NCI-H69 (cell line): Measurements from ENCODE around the gene SH3GL2.
A peak's percentile ranks its signal among the peaks of the same experiment; 100 is the strongest.

Source experiments
- DNase-seq: peaks from one replicate; lab custom pipeline; 2025; lab: John Stamatoyannopoulos, UW

Gene SH3GL2

GRCh38 chr9:17658237-17658636, 79.4 kb downstream of the SH3GL2 start:
- DNase-seq, result no peak

DNA sequence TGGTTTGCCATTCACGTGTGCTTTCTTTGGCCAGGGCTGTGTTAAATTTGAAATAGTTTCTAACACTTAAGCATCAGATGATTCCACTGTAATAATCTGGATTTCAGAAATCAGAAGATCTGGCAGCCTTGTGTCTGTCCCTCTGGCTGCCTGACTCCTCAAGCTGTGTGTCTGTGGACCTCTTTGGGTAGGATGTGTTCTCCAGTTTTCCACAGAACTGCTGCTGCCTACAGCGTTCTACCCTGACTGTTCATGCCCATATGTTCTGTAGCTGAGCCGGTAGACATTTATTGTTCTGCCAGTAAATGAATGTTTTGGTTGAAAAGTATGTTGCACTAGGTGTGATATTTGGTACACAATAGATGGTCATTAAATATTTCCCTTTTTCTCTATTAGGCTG, 81.3 kb downstream of the SH3GL2 start:
- DNase-seq, result peak; percentile 18

- DNase-seq, result no peak
Observed at GRCh38 chr9:17665450-17665849, 86.6 kb downstream of the SH3GL2 start.

DNA sequence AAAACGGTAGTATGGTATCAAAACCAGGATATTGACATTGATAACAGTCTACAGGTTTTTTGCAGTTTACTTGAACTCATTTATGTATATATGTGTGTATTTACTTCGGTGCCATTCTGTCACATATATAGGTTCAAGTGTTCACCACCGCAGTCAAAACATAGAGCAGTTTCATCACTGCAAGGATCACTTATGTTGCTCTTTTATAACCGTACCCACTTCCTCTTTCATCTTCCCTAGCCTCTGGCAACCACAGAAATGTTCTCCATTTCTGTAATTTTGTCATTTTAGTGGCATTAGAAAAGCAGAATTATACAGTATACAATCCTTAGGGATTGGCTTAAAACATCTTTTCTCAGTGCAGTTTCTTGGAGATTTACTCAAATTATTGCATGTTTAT, 90.3 kb downstream of the SH3GL2 start:
- DNase-seq, result no peak

GRCh38 chr9:17682684-17683083, 103.8 kb downstream of the SH3GL2 start:
- DNase-seq, result no peak

GRCh38 chr9:17688834-17689233, 110.0 kb downstream of the SH3GL2 start:
- no peak for DNase-seq

DNA sequence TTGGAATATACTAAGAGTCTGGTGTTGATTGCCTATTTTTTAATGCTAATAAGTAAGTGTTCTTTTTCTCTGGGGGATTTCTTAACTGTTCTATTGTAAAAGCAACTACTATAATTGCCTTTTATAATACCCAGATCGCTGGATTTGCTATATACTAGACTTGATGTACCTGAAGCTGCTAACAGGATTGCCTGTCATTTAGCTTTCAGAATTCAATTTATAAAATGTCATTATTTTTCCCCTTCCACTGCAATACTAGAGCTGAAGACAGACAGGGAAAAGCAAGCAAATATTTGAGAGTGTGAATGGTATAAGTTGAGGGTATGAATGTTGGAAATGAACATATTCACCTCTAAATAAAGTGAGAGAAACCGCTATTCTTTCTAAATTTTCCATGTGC, 115.5 kb downstream of the SH3GL2 start:
- no peak for DNase-seq

GRCh38 chr9:17695482-17695881, 116.6 kb downstream of the SH3GL2 start:
- DNase-seq, result peak; percentile 52

- DNase-seq, result no peak
Observed at GRCh38 chr9:17699615-17700330, 120.9 kb downstream of the SH3GL2 start.

DNA sequence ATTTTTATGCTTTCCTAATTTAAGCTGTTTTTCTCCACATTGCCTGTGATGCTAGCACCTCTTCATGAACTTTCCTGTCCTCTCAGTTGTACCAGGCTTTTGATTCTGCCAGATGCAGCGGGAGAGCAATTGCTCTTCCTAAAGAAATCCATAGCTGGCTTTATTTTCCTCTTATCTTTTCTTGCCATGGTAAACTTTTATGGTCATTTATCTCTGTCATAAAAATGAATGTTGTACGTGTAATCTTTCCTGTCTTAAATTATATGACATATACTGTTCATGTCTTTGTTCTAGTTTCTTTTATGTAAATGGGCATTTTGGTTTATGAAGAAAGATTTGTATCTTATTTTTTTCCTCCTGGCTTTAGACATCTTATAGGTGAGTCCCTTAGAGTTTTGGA, 127.5 kb downstream of the SH3GL2 start:
- no peak for DNase-seq

DNA sequence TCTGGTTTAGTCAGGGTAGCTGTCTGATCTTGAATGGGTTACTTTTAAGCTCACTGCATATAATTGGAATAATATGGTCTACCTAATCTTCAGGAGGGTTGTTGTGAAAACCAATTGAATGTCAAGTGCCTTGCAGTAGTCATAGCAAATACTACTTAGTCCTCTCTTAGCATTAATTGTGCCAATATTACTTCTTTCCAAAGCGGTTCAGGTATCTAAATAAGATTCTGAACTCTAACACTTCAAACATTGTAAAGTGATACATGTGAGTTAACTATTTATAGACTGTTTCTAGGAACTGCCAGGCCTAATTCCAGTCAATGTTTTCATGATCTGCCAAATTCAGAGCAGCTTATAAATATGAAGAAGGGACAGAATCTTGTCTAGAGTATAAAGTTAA, 140.2 kb downstream of the SH3GL2 start:
- no peak for DNase-seq

DNA sequence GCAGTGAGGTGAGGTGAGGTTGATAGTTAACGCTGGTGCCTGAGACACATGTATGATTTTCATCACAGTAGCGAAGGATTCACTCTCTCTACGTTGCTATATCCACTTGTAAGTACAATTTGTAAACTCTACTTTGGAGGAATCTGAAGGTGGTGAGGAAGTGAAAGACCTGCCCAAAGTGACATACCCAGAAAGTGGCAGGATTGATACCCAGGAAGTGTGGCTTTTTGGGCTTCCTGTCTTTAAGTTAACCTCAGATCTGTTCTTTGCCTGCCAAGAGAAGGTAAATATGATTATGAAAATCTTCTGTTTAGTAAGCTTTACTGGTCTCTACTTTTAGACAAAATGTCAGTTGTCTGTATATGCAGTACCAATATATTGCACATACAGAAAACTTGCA, 143.1 kb downstream of the SH3GL2 start:
- DNase-seq, result no peak

DNA sequence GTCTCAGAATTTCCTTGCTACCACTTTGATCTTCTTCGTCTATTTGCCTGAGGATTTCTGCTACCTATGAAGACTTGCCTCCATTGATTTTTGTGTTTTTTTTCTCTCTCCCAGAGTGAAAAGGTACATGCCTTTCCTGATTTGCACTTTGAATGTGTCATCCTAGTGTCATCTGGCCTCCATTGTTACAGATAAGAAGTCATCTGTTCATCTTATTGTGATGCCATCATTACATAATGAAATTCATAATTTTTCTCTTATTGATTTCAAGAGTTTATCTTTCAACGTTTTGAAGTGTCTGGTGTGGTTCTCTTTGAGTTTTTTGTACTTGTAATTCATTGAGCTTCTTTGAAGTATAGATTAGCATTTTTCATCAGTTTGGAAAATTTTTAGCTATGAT, 144.8 kb downstream of the SH3GL2 start:
- DNase-seq, result no peak

DNA sequence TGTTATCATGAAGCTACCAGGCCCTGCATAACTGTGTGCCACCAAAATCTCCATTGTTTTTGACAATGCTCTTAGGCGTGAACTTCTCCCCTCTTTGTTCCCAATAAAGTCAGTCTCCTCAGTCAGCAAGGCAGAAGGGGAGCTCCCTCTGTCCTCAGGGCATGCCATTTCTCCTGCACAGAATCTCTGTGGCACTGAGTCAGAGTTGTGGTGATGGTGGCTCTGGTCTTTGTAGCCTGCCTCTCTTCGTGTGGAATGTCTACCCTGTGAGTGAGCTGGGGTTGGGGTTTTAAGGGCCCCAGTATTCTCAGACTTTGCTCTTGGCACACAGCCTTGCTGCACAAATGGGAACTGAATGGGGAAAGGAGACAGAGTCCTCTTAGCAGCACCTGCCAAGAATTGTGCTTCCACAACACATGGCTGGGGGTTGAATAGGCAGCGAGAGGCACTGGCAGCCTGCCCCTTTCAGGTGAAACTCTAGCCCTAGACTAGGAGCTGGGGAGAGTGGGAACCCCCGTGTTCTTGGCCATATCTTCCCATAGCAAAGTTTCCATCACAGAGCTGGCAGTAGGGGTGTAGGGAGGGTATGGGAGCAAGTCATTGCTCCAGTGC, 146.6 kb downstream of the SH3GL2 start:
- DNase-seq, result no peak

DNA sequence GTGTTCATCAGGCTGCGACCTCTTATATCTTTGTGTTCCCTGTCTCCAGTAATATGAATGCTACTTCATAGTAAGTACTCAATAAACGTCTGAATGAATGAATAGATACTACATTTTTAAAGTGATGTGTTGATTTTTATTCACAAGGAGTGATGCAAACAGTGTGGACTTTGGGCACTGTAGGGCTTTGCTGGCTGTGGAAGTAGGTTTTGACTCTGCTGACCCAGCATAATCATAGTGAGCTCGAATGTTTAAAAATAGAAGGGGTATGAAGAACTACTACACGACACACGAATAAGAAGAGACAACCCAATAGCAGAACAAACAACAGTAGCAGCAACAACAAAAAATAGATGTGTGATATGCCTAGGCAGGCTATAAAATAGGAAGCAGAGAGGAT, 147.4 kb downstream of the SH3GL2 start:
- DNase-seq, result no peak

GRCh38 chr9:17730899-17731298, 152.0 kb downstream of the SH3GL2 start:
- DNase-seq, result no peak

GRCh38 chr9:17731308-17731707, 152.4 kb downstream of the SH3GL2 start:
- DNase-seq, result no peak

DNA sequence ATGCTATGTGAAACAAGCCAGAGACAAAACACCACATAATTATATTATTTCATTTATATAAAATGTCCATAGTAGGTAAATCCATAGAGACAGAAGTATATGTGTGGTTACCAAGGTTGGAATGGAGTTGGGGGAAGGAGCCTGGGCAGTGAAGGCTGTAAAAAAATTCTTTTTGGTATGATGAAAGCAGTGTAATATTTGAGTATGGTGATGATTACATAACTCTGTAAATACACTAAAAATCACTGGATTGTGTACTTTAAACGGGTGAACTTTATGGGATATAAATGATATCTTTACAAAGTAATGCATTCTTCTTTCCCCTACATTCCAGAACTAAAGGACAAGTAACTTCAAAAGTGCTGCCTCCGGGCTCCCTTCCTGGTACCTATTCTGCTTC, 155.8 kb downstream of the SH3GL2 start:
- DNase-seq, result no peak

GRCh38 chr9:17735859-17736258, 157.0 kb downstream of the SH3GL2 start:
- no peak for DNase-seq

DNA sequence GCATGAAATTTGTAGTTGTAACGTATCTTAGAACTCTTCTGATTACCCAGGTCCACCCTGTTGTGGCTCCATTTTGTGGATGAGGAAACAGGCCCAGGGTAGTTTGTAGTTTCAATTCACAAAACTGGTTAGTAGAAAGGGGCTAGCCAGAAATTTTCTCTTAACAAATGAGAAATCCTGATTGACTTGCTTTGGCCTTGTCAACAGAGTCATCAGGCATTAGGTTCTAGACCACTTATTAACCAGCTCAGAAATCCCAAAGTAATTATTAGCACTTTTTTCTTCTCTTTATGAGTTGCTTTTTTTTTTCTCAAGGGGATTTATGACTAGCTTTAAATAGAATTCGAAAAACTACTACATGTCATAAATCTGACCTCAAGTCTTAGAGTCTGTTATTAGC, 160.2 kb downstream of the SH3GL2 start:
- DNase-seq, result no peak

DNA sequence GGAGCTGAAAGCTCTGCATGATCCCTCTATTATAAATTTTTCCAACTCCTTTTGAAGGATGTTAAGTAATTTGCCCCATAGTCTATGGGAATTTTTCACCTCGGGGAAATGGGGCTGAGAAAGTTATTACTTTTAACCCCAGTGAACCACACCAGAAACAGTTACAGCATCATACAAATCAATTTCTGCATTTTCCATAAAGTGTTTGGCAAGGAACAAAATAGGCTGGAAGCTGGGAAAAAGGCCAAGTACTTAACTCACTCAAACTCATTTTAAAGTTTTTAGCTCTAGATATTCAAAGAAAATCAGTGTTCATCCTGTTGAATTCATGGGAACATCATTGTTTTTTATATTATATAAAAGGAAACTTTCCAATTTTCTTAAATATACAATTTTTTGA, 160.9 kb downstream of the SH3GL2 start:
- no peak for DNase-seq

GRCh38 chr9:17742067-17742466, 163.2 kb downstream of the SH3GL2 start:
- peak; percentile 91 for DNase-seq

- DNase-seq, result no peak
Observed at GRCh38 chr9:17744786-17745185, 165.9 kb downstream of the SH3GL2 start.

GRCh38 chr9:17750269-17750668, 171.4 kb downstream of the SH3GL2 start:
- peak; percentile 28 for DNase-seq
